K562 treated with DMSO at 1 percent for 12 hours (cell line): Measurements from ENCODE around the gene ENTPD3. TPM values are rescaled to one million over a fixed set of nuclear protein-coding genes. Genes with fewer than 3 reads are reported as not detected.

Experiments used
- total RNA-seq: library from RNA; unstranded; fragments of 300-600 nt; gene quantifications from 2 replicates; pipeline ENCODE4 v1.2.3, GENCODE V29; 2022; ENCODE audit not compliant: insufficient read depth

Gene ENTPD3, protein sequence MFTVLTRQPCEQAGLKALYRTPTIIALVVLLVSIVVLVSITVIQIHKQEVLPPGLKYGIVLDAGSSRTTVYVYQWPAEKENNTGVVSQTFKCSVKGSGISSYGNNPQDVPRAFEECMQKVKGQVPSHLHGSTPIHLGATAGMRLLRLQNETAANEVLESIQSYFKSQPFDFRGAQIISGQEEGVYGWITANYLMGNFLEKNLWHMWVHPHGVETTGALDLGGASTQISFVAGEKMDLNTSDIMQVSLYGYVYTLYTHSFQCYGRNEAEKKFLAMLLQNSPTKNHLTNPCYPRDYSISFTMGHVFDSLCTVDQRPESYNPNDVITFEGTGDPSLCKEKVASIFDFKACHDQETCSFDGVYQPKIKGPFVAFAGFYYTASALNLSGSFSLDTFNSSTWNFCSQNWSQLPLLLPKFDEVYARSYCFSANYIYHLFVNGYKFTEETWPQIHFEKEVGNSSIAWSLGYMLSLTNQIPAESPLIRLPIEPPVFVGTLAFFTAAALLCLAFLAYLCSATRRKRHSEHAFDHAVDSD
- total RNA-seq = 0.47 and 2.2 TPM in 2 replicates

DNA sequence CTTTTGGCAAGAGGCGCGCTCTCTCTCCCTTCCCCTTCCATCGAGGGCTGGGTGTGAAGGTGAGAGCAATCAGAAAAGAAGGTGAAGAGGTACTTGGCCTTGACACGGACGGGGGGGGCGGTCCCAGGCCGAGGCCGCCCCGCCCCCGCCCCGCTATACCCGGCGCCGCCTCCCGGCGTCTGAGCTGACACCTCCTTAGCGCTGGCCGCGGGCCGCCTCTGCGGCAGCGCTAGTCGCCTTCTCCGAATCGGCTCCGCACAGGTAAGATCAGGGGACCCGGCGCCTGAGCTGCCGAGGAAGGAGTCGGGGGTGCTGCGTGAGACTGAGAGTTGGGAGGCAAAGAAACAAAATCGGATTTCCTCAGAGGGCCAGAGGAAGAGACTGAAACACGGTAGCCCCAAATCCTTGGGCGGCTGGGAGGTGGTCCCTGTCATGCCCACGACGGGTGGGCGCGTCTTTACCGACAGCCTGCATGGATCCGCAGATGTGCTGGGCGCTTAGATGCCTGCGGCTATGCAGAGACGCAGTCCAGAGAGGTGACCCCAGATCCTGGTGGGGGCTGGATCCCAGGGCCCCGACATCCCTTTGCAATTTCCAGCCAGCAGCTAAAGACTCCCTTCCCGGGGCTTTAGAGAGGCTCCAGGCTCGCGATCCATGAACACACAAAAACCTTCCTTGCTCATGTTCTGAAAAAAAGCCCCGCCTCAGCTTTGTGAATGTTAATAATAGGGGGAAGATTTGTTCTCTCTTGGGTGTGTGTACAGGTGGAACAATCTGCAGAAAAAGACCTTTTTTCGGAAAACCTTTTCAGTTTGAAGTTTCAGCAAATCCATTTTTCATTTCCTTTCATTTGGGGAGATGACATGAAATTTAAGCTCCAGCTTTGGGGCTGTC, at the start of gene ENTPD3:
Gene ENTPD3, plus strand, starts transcription at position 184 of the 894 bp plus-strand sequence. CDS start 874 bp downstream, outside the sequence.

DNA sequence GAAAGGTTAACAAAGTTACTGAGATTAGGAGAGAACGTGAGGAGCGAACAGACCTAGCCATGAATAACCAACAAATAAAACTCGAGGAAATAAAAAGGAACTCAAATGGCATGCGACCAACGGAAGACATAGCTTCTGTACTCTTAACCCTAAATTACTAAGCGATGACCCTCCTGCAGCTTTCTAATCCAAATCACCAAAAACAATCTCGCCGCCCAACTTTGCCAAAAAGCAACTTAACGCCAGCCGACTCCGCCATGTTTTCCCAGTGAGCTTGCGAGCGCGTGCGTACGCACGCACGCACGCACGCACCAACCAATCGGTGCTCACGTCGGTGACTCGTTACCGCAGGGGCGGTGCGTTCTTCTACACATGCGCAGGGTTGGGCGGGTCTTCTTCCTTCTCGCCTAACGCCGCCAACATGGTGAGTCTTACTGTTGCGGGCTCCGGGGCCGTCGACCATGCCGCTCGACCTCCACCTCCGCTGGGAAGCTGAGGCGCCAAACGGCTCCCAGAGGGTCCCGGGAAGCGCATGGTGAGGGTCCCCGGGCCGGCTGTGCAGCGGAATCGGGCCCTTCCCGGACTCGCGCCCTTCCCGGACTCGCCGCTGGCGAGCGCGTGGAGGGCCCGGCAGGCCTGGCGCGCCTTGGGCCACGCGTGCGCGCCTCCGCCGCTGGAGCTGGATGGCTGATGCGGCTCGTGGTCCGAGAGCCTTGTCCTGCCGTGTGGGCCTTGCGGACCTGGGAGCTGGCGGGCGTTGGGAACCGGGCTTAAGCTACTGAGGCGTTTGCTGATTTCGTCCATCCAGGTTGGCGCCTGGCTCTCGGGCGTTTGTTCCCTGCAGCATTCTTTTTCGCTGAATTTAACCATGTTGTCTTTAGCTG, 70.2 kb downstream of the ENTPD3 start, which contains the start of gene RPL14:
Gene RPL14, plus strand, starts transcription at position 400 of the 884 bp plus-strand sequence. Its CDS starts 133 bp downstream, at position 533.

DNA sequence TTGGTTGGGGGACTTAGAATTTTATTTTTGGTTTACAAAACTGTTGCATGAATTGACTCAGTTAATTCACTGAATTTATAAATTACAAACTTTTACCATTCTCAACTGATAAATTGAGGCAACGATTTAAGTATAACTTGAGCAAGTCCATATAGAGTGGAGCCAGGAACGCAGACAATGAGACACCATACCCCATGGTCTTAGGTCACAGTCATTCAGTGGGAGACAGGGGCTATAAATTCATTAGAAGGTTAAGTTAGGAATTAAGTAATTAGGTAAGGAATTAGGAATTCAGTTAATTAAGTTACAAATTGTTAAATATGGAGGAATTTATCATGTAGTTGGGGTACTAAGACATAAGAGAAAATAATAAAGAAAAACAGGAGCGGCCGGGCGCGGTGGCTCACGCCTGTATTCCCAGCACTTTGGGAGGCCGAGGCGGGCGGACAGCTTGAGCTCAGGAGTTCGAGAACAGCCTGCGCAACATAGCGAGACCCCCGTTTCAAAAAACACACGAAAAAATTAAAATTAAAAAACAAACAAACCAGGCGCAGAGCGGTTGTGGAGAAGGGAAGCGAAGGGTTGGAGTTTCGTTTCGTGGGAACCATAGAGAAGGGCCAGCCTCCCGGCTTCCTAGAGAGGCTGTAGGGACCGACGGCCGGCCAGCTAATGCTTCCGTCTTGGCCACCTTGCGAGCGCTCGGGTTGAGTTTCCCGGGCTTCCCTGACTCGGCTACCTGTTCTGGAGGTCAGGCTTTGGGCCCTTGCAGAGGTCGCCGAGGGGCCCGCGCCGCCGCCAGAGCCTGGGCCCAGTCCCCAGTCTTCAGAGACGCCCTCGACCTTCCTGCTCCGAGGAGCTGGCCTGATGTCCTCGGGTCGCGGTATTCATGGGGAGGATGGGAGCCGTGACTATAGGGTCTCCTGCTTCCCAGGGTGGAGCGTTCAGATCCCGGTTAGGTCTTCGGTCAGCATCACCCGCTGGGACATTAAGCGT, 89.8 kb downstream of the ENTPD3 start, which contains the start of gene ZNF619:
Gene ZNF619, plus strand, starts transcription at position 645 of the 993 bp plus-strand sequence. CDS start 858 bp downstream, outside the sequence.

Other genes starting within 250 kb of the ENTPD3 start
- 120 and 192 TPM in 2 replicates for gene EIF1B, start 77.5 kb upstream of the ENTPD3 start, total RNA-seq
- gene RPL14, start 70.2 kb downstream of the ENTPD3 start, total RNA-seq = 3,412 and 3,562 TPM in 2 replicates
- gene ZNF619, start 89.9 kb downstream of the ENTPD3 start, total RNA-seq = 1.5 and 7.2 TPM in 2 replicates
- gene ZNF620, start 118.9 kb downstream of the ENTPD3 start, total RNA-seq = 3.0 and 8.8 TPM in 2 replicates
- gene ZNF621, start 137.8 kb downstream of the ENTPD3 start, total RNA-seq = 3.6 and 14.6 TPM in 2 replicates